ENCODE results near the gene KIRREL1.
A peak's percentile ranks its signal among the peaks of the same experiment; 100 is the strongest.

The KIRREL1 gene

DNA sequence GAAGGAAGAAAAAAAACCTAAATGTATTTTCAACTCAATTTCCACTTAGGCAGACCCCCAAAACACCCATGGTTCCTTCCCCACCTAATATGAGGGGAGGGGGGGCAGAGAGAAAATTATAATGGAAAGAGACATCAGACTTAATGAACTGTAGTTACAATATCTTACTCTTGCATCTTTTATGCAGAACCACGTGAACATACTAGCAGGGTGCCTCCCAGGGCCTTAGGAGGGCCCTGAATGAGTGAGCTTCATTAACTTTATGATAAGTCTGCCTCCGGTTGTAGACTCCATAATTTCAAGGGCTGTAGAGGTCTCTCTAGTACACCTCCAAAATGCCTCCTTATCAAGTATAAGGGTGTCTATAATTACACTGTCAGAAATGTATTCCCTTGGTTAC lies 11.3 kb upstream of the KIRREL1 start:
- ChIA-PET CTCF (interaction anchor here (2.0 to 12.7 kb wide), 4 partner anchors 9 to 141 kb away, joined by 11 to 123 read pairs (median 22); partner anchors contain the start of gene KIRREL1), POLR2A (no interaction called here)
- WGBS (ENCODE audit: insufficient coverage): 88% methylated on average over 1 of the region's 2 CpGs
- Histone ChIP-seq H3K4me1 (ENCODE audit: control extremely low read depth in 1 of 4, control insufficient read depth in 4 of 4, insufficient read depth in 4 of 4, low read length in 3 of 4) (peaks cover 0 to 6% (median 2%) of the 10 kb centered on the region in 4 experiments), H3K27ac (ENCODE audit: insufficient read depth in 1 of 2, low read depth in 1 of 2, low read length in 2 of 2, poor library complexity in 1 of 2, severe bottlenecking in 2 of 2) (no peak overlapping the region), H3K27me3 (replicated peaks in 2 of 5; ENCODE audit: control insufficient read depth in 4 of 5, insufficient read depth in 5 of 5, low read length in 4 of 5) (peaks cover 0 to 6% (median 3%) of the 10 kb centered on the region in 5 experiments), H3K36me3 (ENCODE audit: control insufficient read depth in 4 of 4, insufficient read depth in 4 of 4, low read length in 3 of 4) (no peaks in the 10 kb centered on the region), H3K4me3 (ENCODE audit: control insufficient read depth in 1 of 7, extremely low read depth in 1 of 7, insufficient read depth in 4 of 7, low read depth in 2 of 7, low read length in 6 of 7) (no peak overlapping the region), H3K9me3 (ENCODE audit: control extremely low read depth in 1 of 5, control insufficient read depth in 4 of 5, insufficient read depth in 2 of 5, low read depth in 1 of 5, low read length in 4 of 5) (no peaks in the 10 kb centered on the region)
- no peak for DNase-seq

DNA sequence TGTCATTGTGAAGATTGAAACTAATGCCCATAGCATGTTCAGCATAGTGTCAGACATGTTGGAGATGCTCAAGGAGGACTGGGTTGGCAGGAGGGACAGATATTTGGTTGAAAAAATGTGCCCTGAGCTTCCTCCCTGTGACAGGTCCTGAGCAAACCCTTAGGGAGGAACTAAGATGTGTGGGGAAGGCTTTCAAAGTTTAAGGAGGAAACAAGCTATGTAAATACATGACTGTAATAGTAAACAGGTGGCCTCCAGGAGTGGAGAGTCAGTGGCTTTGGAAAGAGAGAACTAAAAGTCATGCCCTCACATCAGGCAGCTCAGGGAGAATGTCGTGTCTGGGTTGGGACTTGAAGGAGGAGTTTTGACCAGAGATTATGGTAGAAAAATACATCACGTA lies 9.7 kb upstream of the KIRREL1 start:
- 80% methylated on average over 2 of the region's 2 CpGs for WGBS (ENCODE audit: insufficient coverage)
- Histone ChIP-seq H3K4me3 (ENCODE audit: control insufficient read depth in 1 of 7, extremely low read depth in 1 of 7, insufficient read depth in 4 of 7, low read depth in 2 of 7, low read length in 6 of 7) (no peak overlapping the region), H3K27me3 (replicated peaks in 2 of 5; ENCODE audit: control insufficient read depth in 4 of 5, insufficient read depth in 5 of 5, low read length in 4 of 5) (peaks cover 0 to 9% (median 0%) of the 10 kb centered on the region in 5 experiments), H3K4me1 (ENCODE audit: control extremely low read depth in 1 of 4, control insufficient read depth in 4 of 4, insufficient read depth in 4 of 4, low read length in 3 of 4) (peaks cover 0 to 3% (median under 1%) of the 10 kb centered on the region in 4 experiments), H3K36me3 (ENCODE audit: control insufficient read depth in 4 of 4, insufficient read depth in 4 of 4, low read length in 3 of 4) (no peaks in the 10 kb centered on the region), H3K27ac (ENCODE audit: insufficient read depth in 1 of 2, low read depth in 1 of 2, low read length in 2 of 2, poor library complexity in 1 of 2, severe bottlenecking in 2 of 2) (no peak overlapping the region), H3K9me3 (ENCODE audit: control extremely low read depth in 1 of 5, control insufficient read depth in 4 of 5, insufficient read depth in 2 of 5, low read depth in 1 of 5, low read length in 4 of 5) (no peaks in the 10 kb centered on the region)
- POLR2A ChIA-PET: no interaction called here
- no peak for DNase-seq
- CTCF ChIA-PET: interaction anchor here (0.9 to 12.7 kb wide), 13 partner anchors 9 to 139 kb away, joined by 3 to 123 read pairs (median 4); partner anchors contain the start of gene KIRREL1

- ChIA-PET POLR2A (no interaction called here), CTCF (interaction anchor here (0.7 to 12.7 kb wide), 12 partner anchors 8 to 139 kb away, joined by 3 to 123 read pairs (median 4); partner anchors contain the start of gene KIRREL1)
- H3K27me3 ChIP-seq (replicated peaks in 2 of 5; ENCODE audit: control insufficient read depth in 4 of 5, insufficient read depth in 5 of 5, low read length in 4 of 5): peaks cover 0 to 10% (median 0%) of the 10 kb centered on the region in 5 experiments
- 87% methylated on average over 7 of the region's 7 CpGs for WGBS (ENCODE audit: insufficient coverage)
- no peaks in the 10 kb centered on the region for H3K9me3 ChIP-seq (ENCODE audit: control extremely low read depth in 1 of 5, control insufficient read depth in 4 of 5, insufficient read depth in 2 of 5, low read depth in 1 of 5, low read length in 4 of 5)
- no peak overlapping the region for H3K4me3 ChIP-seq (ENCODE audit: control insufficient read depth in 1 of 7, extremely low read depth in 1 of 7, insufficient read depth in 4 of 7, low read depth in 2 of 7, low read length in 6 of 7)
- no peaks in the 10 kb centered on the region for H3K36me3 ChIP-seq (ENCODE audit: control insufficient read depth in 4 of 4, insufficient read depth in 4 of 4, low read length in 3 of 4)
- no peaks in the 10 kb centered on the region for H3K4me1 ChIP-seq (ENCODE audit: control extremely low read depth in 1 of 4, control insufficient read depth in 4 of 4, insufficient read depth in 4 of 4, low read length in 3 of 4)
- H3K27ac ChIP-seq (ENCODE audit: insufficient read depth in 1 of 2, low read depth in 1 of 2, low read length in 2 of 2, poor library complexity in 1 of 2, severe bottlenecking in 2 of 2): no peak overlapping the region
- DNase-seq: no peak
Measured at GRCh38 chr1:157984469-157984868, 9.0 kb upstream of the KIRREL1 start.

DNA sequence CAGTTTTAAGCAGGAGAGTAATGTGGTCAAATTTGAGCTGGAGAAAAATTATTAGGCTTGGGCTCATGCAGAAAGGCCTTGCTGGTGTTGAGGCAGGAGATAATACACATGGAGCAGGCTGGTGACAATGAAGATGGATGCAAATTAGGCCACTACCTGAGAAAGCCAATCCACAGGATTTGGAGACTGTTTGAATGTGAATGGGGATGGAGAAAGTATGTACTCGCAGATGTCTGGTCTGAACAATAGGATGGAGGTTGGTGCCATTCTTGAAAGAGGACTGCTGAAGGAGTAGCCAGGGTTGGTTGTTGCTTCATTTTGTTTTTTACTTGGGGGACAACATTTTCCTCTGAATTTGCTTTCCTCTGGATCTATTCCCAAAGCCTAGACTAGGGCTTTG lies 8.0 kb upstream of the KIRREL1 start:
- Histone ChIP-seq H3K27ac (ENCODE audit: insufficient read depth in 1 of 2, low read depth in 1 of 2, low read length in 2 of 2, poor library complexity in 1 of 2, severe bottlenecking in 2 of 2) (no peak overlapping the region), H3K4me3 (ENCODE audit: control insufficient read depth in 1 of 7, extremely low read depth in 1 of 7, insufficient read depth in 4 of 7, low read depth in 2 of 7, low read length in 6 of 7) (no peak overlapping the region), H3K27me3 (replicated peaks in 2 of 5; ENCODE audit: control insufficient read depth in 4 of 5, insufficient read depth in 5 of 5, low read length in 4 of 5) (peaks cover 0 to 11% (median 0%) of the 10 kb centered on the region in 5 experiments), H3K4me1 (ENCODE audit: control extremely low read depth in 1 of 4, control insufficient read depth in 4 of 4, insufficient read depth in 4 of 4, low read length in 3 of 4) (no peaks in the 10 kb centered on the region), H3K9me3 (ENCODE audit: control extremely low read depth in 1 of 5, control insufficient read depth in 4 of 5, insufficient read depth in 2 of 5, low read depth in 1 of 5, low read length in 4 of 5) (no peaks in the 10 kb centered on the region), H3K36me3 (ENCODE audit: control insufficient read depth in 4 of 4, insufficient read depth in 4 of 4, low read length in 3 of 4) (no peaks in the 10 kb centered on the region)
- POLR2A ChIA-PET: no interaction called here
- WGBS (ENCODE audit: insufficient coverage): 100% methylated on average over 1 of the region's 1 CpG
- DNase-seq: no peak
- CTCF ChIA-PET: interaction anchor here (1.1 to 12.7 kb wide), 4 partner anchors 12 to 142 kb away, joined by 4 to 123 read pairs (median 18); no protein-coding TSS in a partner anchor

- DNase-seq: no peak
- ChIA-PET CTCF (interaction anchor here (5.5 to 12.7 kb wide), 3 partner anchors 15 to 132 kb away, joined by 84 to 174 read pairs (median 123); no protein-coding TSS in a partner anchor), POLR2A (no interaction called here)
- Histone ChIP-seq H3K36me3 (ENCODE audit: control insufficient read depth in 4 of 4, insufficient read depth in 4 of 4, low read length in 3 of 4) (no peaks in the 10 kb centered on the region), H3K9me3 (ENCODE audit: control extremely low read depth in 1 of 5, control insufficient read depth in 4 of 5, insufficient read depth in 2 of 5, low read depth in 1 of 5, low read length in 4 of 5) (no peaks in the 10 kb centered on the region), H3K4me1 (ENCODE audit: control extremely low read depth in 1 of 4, control insufficient read depth in 4 of 4, insufficient read depth in 4 of 4, low read length in 3 of 4) (peaks cover 0 to 10% (median 7%) of the 10 kb centered on the region in 4 experiments), H3K4me3 (ENCODE audit: control insufficient read depth in 1 of 7, extremely low read depth in 1 of 7, insufficient read depth in 4 of 7, low read depth in 2 of 7, low read length in 6 of 7) (no peak overlapping the region), H3K27me3 (replicated peaks in 2 of 5; ENCODE audit: control insufficient read depth in 4 of 5, insufficient read depth in 5 of 5, low read length in 4 of 5) (peaks cover 0 to 12% (median 0%) of the 10 kb centered on the region in 5 experiments), H3K27ac (ENCODE audit: insufficient read depth in 1 of 2, low read depth in 1 of 2, low read length in 2 of 2, poor library complexity in 1 of 2, severe bottlenecking in 2 of 2) (no peak overlapping the region)
- 95% methylated on average over 3 of the region's 3 CpGs for WGBS (ENCODE audit: insufficient coverage)
Measured at GRCh38 chr1:157988002-157988401, 5.4 kb upstream of the KIRREL1 start.

- WGBS (ENCODE audit: insufficient coverage): 39% methylated on average over 9 of the region's 10 CpGs
- peak; percentile 56 to 75 (median 64) for DNase-seq
- ChIA-PET POLR2A (interaction anchor here (0.7 to 1.5 kb wide), 2 partner anchors 126 to 1118 kb away, joined by 3 to 5 read pairs; no protein-coding TSS in a partner anchor), CTCF (interaction anchor here (0.5 to 12.7 kb wide), 30 partner anchors 9 to 162 kb away, joined by 3 to 174 read pairs (median 6); no protein-coding TSS in a partner anchor)
- H3K36me3 ChIP-seq (ENCODE audit: control insufficient read depth in 4 of 4, insufficient read depth in 4 of 4, low read length in 3 of 4): no peaks in the 10 kb centered on the region
- H3K4me1 ChIP-seq (ENCODE audit: control extremely low read depth in 1 of 4, control insufficient read depth in 4 of 4, insufficient read depth in 4 of 4, low read length in 3 of 4): peaks cover 0 to 20% (median 16%) of the 10 kb centered on the region in 4 experiments
- no peaks in the 10 kb centered on the region for H3K9me3 ChIP-seq (ENCODE audit: control extremely low read depth in 1 of 5, control insufficient read depth in 4 of 5, insufficient read depth in 2 of 5, low read depth in 1 of 5, low read length in 4 of 5)
- H3K27me3 ChIP-seq (replicated peaks in 2 of 5; ENCODE audit: control insufficient read depth in 4 of 5, insufficient read depth in 5 of 5, low read length in 4 of 5): peaks cover 0 to 12% (median 2%) of the 10 kb centered on the region in 5 experiments
- H3K4me3 ChIP-seq (ENCODE audit: control insufficient read depth in 1 of 7, extremely low read depth in 1 of 7, insufficient read depth in 4 of 7, low read depth in 2 of 7, low read length in 6 of 7): peak overlapping the region in 3 of 7 experiments; percentile 69 to 81 (median 73)
- no peak overlapping the region for H3K27ac ChIP-seq (ENCODE audit: insufficient read depth in 1 of 2, low read depth in 1 of 2, low read length in 2 of 2, poor library complexity in 1 of 2, severe bottlenecking in 2 of 2)
Measured at GRCh38 chr1:157992031-157992832, 1.2 kb upstream of the KIRREL1 start.

DNA sequence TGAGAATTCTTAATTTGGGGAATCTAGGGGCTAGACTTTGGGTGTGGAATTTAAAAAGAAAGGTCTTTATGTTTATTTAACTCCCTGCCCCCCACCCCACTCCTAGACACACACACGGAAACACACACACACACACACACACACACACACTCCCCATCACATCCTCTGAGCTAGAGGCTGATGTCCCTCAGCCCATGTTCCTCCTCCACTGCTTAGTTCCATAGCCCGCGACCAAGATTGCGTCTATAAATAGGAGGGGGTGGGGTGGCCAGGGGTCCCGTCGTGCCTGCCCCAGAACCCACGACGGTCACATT lies 655 bp upstream of the KIRREL1 start:
- no peak overlapping the region for H3K27ac ChIP-seq (ENCODE audit: insufficient read depth in 1 of 2, low read depth in 1 of 2, low read length in 2 of 2, poor library complexity in 1 of 2, severe bottlenecking in 2 of 2)
- DNase-seq: peak; percentile 56 to 85 (median 78)
- H3K4me3 ChIP-seq (ENCODE audit: control insufficient read depth in 1 of 7, extremely low read depth in 1 of 7, insufficient read depth in 4 of 7, low read depth in 2 of 7, low read length in 6 of 7): peak overlapping the region; percentile 24 to 81 (median 69)
- peaks cover 0 to 12% (median 2%) of the 10 kb centered on the region in 5 experiments for H3K27me3 ChIP-seq (replicated peaks in 2 of 5; ENCODE audit: control insufficient read depth in 4 of 5, insufficient read depth in 5 of 5, low read length in 4 of 5)
- 0% methylated on average over 2 of the region's 8 CpGs for WGBS (ENCODE audit: insufficient coverage)
- POLR2A ChIA-PET: interaction anchor here (0.7 to 1.5 kb wide), 2 partner anchors 126 to 1118 kb away, joined by 3 to 5 read pairs; no protein-coding TSS in a partner anchor
- CTCF ChIA-PET: interaction anchor here (0.5 to 12.7 kb wide), 23 partner anchors 9 to 161 kb away, joined by 3 to 174 read pairs (median 8); no protein-coding TSS in a partner anchor
- peaks cover 0 to 20% (median 16%) of the 10 kb centered on the region in 4 experiments for H3K4me1 ChIP-seq (ENCODE audit: control extremely low read depth in 1 of 4, control insufficient read depth in 4 of 4, insufficient read depth in 4 of 4, low read length in 3 of 4)
- H3K36me3 ChIP-seq (ENCODE audit: control insufficient read depth in 4 of 4, insufficient read depth in 4 of 4, low read length in 3 of 4): no peaks in the 10 kb centered on the region
- no peaks in the 10 kb centered on the region for H3K9me3 ChIP-seq (ENCODE audit: control extremely low read depth in 1 of 5, control insufficient read depth in 4 of 5, insufficient read depth in 2 of 5, low read depth in 1 of 5, low read length in 4 of 5)
